HUES6 (cell line): ENCODE measurements around the gene PTPRR.

Experiments used
- H3K27ac ChIP-seq: 2 replicates; pipeline ENCODE4 v1.7.0; 2013; ENCODE audit warnings: low read depth, mild to moderate bottlenecking, low read length, inconsistent platforms
- H3K27me3 ChIP-seq: 2 replicates; pipeline ENCODE4 v1.6.1; 2013; ENCODE audit warnings: low read length; ENCODE audit not compliant: control insufficient read depth, insufficient read depth
- H3K36me3 ChIP-seq: 2 replicates; pipeline ENCODE4 v1.6.1; 2013; ENCODE audit warnings: low read length; ENCODE audit not compliant: control insufficient read depth, insufficient read depth
- H3K4me1 ChIP-seq: 2 replicates; pipeline ENCODE4 v1.6.1; 2013; ENCODE audit warnings: low read length; ENCODE audit not compliant: control insufficient read depth, insufficient read depth
- H3K4me3 ChIP-seq: 2 replicates; pipeline ENCODE4 v1.5.1; 2013; ENCODE audit warnings: low read depth, low read length
- H3K9ac ChIP-seq: one replicate; pipeline ENCODE4 v1.6.1; 2013; ENCODE audit warnings: mild to moderate bottlenecking, low read length
- H3K9me3 ChIP-seq: 2 replicates; pipeline ENCODE4 v1.6.1; 2013; ENCODE audit warnings: low read depth, low read length; ENCODE audit not compliant: control insufficient read depth, insufficient read depth

Gene PTPRR

GRCh38 chr12:70910666-70911065 lies 9.9 kb downstream of the PTPRR start:
- H3K27me3 ChIP-seq: no peaks in the 10 kb centered on the region
- H3K4me3 ChIP-seq: no peak overlapping the region
- H3K4me1 ChIP-seq: peaks cover 12% of the 10 kb centered on the region; the same call in 1 of the 2 replicates
- no peaks in the 10 kb centered on the region for H3K36me3 ChIP-seq
- H3K27ac ChIP-seq: no peak overlapping the region
- no peak overlapping the region for H3K9ac ChIP-seq
- H3K9me3 ChIP-seq: no peaks in the 10 kb centered on the region

GRCh38 chr12:70908978-70909377 lies 11.6 kb downstream of the PTPRR start:
- no peaks in the 10 kb centered on the region for H3K9me3 ChIP-seq
- H3K4me3 ChIP-seq: no peak overlapping the region
- H3K36me3 ChIP-seq: no peaks in the 10 kb centered on the region
- H3K27me3 ChIP-seq: no peaks in the 10 kb centered on the region
- H3K27ac ChIP-seq: no peak overlapping the region
- peaks cover 12% of the 10 kb centered on the region; the same call in 1 of the 2 replicates for H3K4me1 ChIP-seq
- no peak overlapping the region for H3K9ac ChIP-seq

- no peaks in the 10 kb centered on the region for H3K27me3 ChIP-seq
- peaks cover 12% of the 10 kb centered on the region; the same call in 1 of the 2 replicates for H3K4me1 ChIP-seq
- H3K9me3 ChIP-seq: no peaks in the 10 kb centered on the region
- no peak overlapping the region for H3K4me3 ChIP-seq
- H3K9ac ChIP-seq: no peak overlapping the region
- no peak overlapping the region for H3K27ac ChIP-seq
- H3K36me3 ChIP-seq: no peaks in the 10 kb centered on the region
Observed at GRCh38 chr12:70907412-70907811, 13.1 kb downstream of the PTPRR start.

GRCh38 chr12:70895956-70896355 lies 24.6 kb downstream of the PTPRR start:
- Histone ChIP-seq H3K36me3 (no peaks in the 10 kb centered on the region), H3K27me3 (no peaks in the 10 kb centered on the region), H3K4me1 (no peaks in the 10 kb centered on the region), H3K9ac (no peak overlapping the region), H3K4me3 (no peak overlapping the region), H3K9me3 (no peaks in the 10 kb centered on the region), H3K27ac (no peak overlapping the region)

GRCh38 chr12:70892593-70892992 lies 27.9 kb downstream of the PTPRR start:
- Histone ChIP-seq H3K9me3 (no peaks in the 10 kb centered on the region), H3K9ac (no peak overlapping the region), H3K4me1 (no peaks in the 10 kb centered on the region)

GRCh38 chr12:70890895-70891832 lies 29.4 kb downstream of the PTPRR start:
- Histone ChIP-seq H3K27ac (no peak overlapping the region), H3K4me3 (no peak overlapping the region), H3K27me3 (no peaks in the 10 kb centered on the region), H3K36me3 (no peaks in the 10 kb centered on the region), H3K9me3 (no peaks in the 10 kb centered on the region), H3K4me1 (no peaks in the 10 kb centered on the region), H3K9ac (no peak overlapping the region)

More at GRCh38 chr12:70892593-70892992, 27.9 kb downstream of the PTPRR start:
- no peaks in the 10 kb centered on the region for H3K36me3 ChIP-seq
- no peak overlapping the region for H3K4me3 ChIP-seq
- no peak overlapping the region for H3K27ac ChIP-seq
- H3K27me3 ChIP-seq: no peaks in the 10 kb centered on the region

GRCh38 chr12:70885956-70886355 lies 34.6 kb downstream of the PTPRR start:
- no peaks in the 10 kb centered on the region for H3K27me3 ChIP-seq
- no peaks in the 10 kb centered on the region for H3K9me3 ChIP-seq

GRCh38 chr12:70883855-70884254 lies 36.7 kb downstream of the PTPRR start:
- Histone ChIP-seq H3K4me1 (no peaks in the 10 kb centered on the region), H3K27me3 (no peaks in the 10 kb centered on the region), H3K9me3 (no peaks in the 10 kb centered on the region), H3K36me3 (no peaks in the 10 kb centered on the region), H3K27ac (no peak overlapping the region), H3K9ac (no peak overlapping the region), H3K4me3 (no peak overlapping the region)

More at GRCh38 chr12:70885956-70886355, 34.6 kb downstream of the PTPRR start:
- Histone ChIP-seq H3K4me1 (no peaks in the 10 kb centered on the region), H3K4me3 (no peak overlapping the region), H3K9ac (no peak overlapping the region), H3K36me3 (no peaks in the 10 kb centered on the region), H3K27ac (no peak overlapping the region)

GRCh38 chr12:70880744-70881143 lies 39.8 kb downstream of the PTPRR start:
- Histone ChIP-seq H3K4me3 (no peak overlapping the region), H3K36me3 (no peaks in the 10 kb centered on the region), H3K9ac (no peak overlapping the region), H3K27me3 (no peaks in the 10 kb centered on the region), H3K4me1 (no peaks in the 10 kb centered on the region), H3K27ac (no peak overlapping the region), H3K9me3 (no peaks in the 10 kb centered on the region)

- Histone ChIP-seq H3K9me3 (no peaks in the 10 kb centered on the region), H3K9ac (no peak overlapping the region), H3K4me3 (no peak overlapping the region)
Observed at GRCh38 chr12:70876952-70877351, 43.6 kb downstream of the PTPRR start.

GRCh38 chr12:70875628-70876027 lies 44.9 kb downstream of the PTPRR start:
- Histone ChIP-seq H3K27ac (no peak overlapping the region), H3K4me1 (no peaks in the 10 kb centered on the region), H3K4me3 (no peak overlapping the region), H3K9me3 (no peaks in the 10 kb centered on the region), H3K27me3 (no peaks in the 10 kb centered on the region), H3K9ac (no peak overlapping the region), H3K36me3 (no peaks in the 10 kb centered on the region)

More at GRCh38 chr12:70876952-70877351, 43.6 kb downstream of the PTPRR start:
- H3K4me1 ChIP-seq: no peaks in the 10 kb centered on the region
- no peaks in the 10 kb centered on the region for H3K36me3 ChIP-seq
- no peak overlapping the region for H3K27ac ChIP-seq
- no peaks in the 10 kb centered on the region for H3K27me3 ChIP-seq
